HepG2 (cell line): ENCODE results near the gene CLBA1. TPM values are rescaled to one million over a fixed set of nuclear protein-coding genes. Genes with fewer than 3 reads are reported as not detected.

ENCODE experiments used
- ATAC-seq: fragments of 200-7000 bp; cut with Tn5 transposase; 3 replicates; pipeline ENCODE4 v1.9.1; 2020; ENCODE audit warnings: mild to moderate bottlenecking, moderate library complexity
- BruUV-seq: library from RNA; stranded (reverse); fragments of 400-500 nt; replicated peaks from 2 replicates; lab custom pipeline; 2021; lab: Mats Ljungman, UMichigan
- CTCF ChIA-PET: fragments of 300-600 bp; formaldehyde crosslinking; extraction: SDS; loops from one replicate; lab custom pipeline; 2021; ENCODE audit warnings: low total read pairs, inconsistent platforms, low intra/inter-chr PET ratio; lab: Yijun Ruan, JAX
- POLR2A ChIA-PET: fragments of 350-600 bp; sonication (Branson Sonifier 250); formaldehyde crosslinking; loops from one replicate; lab custom pipeline; 2020; ENCODE audit warnings: antibody characterized with exemption, inconsistent platforms; lab: Yijun Ruan, JAX
- DNase-seq: peaks from one replicate; pipeline ENCODE4 v3.0.0-alpha.2; 2015; ENCODE audit warnings: low spot score
- FAIRE-seq: peaks from 3 replicates; lab custom pipeline; 2011; peaks lifted over from hg19 to GRCh38; lab: Jason Lieb, UNC
- H2AFZ ChIP-seq: one replicate; pipeline ENCODE4 v1.6.1; 2011; ENCODE audit warnings: low read length, inconsistent platforms
- H3K27ac ChIP-seq: fragments of 300-600 bp; 3 replicates; pipeline ENCODE4 v1.8.0; 2011; ENCODE audit warnings: mixed run types, mild to moderate bottlenecking, mixed read lengths, low read length, inconsistent platforms; ENCODE audit not compliant: insufficient read depth; ENCODE audit errors: extremely low read length
- H3K27me3 ChIP-seq, 2 experiments: fragments of 200-600 bp in 1 of 2; 2 replicates in 1 of 2; 3 replicates in 1 of 2; pipeline versions ENCODE4 v1.6.0 to v1.8.0; 2011; ENCODE audit warnings: low read length in 2 of 2, mild to moderate bottlenecking in 2 of 2, moderate library complexity in 2 of 2, inconsistent platforms in 1 of 2; ENCODE audit not compliant: insufficient read depth in 2 of 2, control insufficient read depth in 1 of 2
- H3K36me3 ChIP-seq, 2 experiments: fragments of 200-600 bp in 1 of 2; replicated peaks in 1 of 2; 2 replicates in 1 of 2; 3 replicates in 1 of 2; pipeline versions ENCODE4 v1.5.1 to v1.8.0; 2011; ENCODE audit warnings: low read length in 2 of 2, inconsistent platforms in 1 of 2; ENCODE audit not compliant: insufficient read depth in 2 of 2, control insufficient read depth in 1 of 2
- H3K4me1 ChIP-seq: 2 replicates; pipeline ENCODE4 v1.5.1; 2012; ENCODE audit warnings: low read length, inconsistent platforms; ENCODE audit not compliant: insufficient read depth
- H3K4me2 ChIP-seq: 2 replicates; pipeline ENCODE4 v1.6.0; 2011; ENCODE audit warnings: low read depth, low read length, inconsistent platforms
- H3K4me3 ChIP-seq, 3 experiments: fragments of 200-600 bp in 1 of 3; sonication (generic), shearing (Covaris generic) in 1 of 3; replicated peaks in 1 of 3; 2 replicates each; pipeline ENCODE4 v1.5.1; 2011 to 2016; ENCODE audit warnings: low read length in 3 of 3, inconsistent platforms in 2 of 3, low read depth in 2 of 3, mild to moderate bottlenecking in 2 of 3, control low read depth in 1 of 3, mixed read lengths in 1 of 3; ENCODE audit not compliant: insufficient read depth in 1 of 3
- H3K79me2 ChIP-seq: one replicate; pipeline ENCODE4 v1.6.1; 2011; ENCODE audit warnings: low read length, inconsistent platforms; ENCODE audit not compliant: insufficient read depth
- H3K9ac ChIP-seq: 2 replicates; pipeline ENCODE4 v1.6.0; 2011; ENCODE audit warnings: mild to moderate bottlenecking, low read depth, low read length, inconsistent platforms; ENCODE audit not compliant: insufficient read depth
- H3K9me3 ChIP-seq: 2 replicates; pipeline ENCODE4 v1.5.1; 2012; ENCODE audit warnings: mild to moderate bottlenecking, low read length
- H4K20me1 ChIP-seq: 2 replicates; pipeline ENCODE4 v1.6.0; 2011; ENCODE audit warnings: inconsistent platforms, mild to moderate bottlenecking, low read length, moderate library complexity; ENCODE audit not compliant: insufficient read depth
- ARID3A ChIP-seq: IDR thresholded peaks from 2 replicates; pipeline ENCODE4 v1.6.1; 2012; ENCODE audit warnings: low read depth, low read length, improper control_type of control experiment
- DR1 ChIP-seq: sonication (generic); formaldehyde crosslinking; IDR thresholded peaks from 2 replicates; pipeline ENCODE4 v1.8.0; 2021; ENCODE audit warnings: mild to moderate bottlenecking, missing genetic modification reagents, inconsistent platforms
- GTF2F1 ChIP-seq: fragments of 150-350 bp; IDR thresholded peaks from 2 replicates; pipeline ENCODE4 v1.6.1; 2014; ENCODE audit warnings: low read length
- IKZF5 ChIP-seq: IDR thresholded peaks from 2 replicates; pipeline ENCODE4 v1.6.1; 2018; ENCODE audit warnings: missing genetic modification reagents, mild to moderate bottlenecking, missing compliant biosample characterization
- NR3C1 ChIP-seq: sonication (generic); formaldehyde crosslinking; IDR thresholded peaks from 2 replicates; pipeline ENCODE4 v1.4.0; 2020; ENCODE audit warnings: missing genetic modification reagents
- PHF8 ChIP-seq: sonication (generic); formaldehyde crosslinking; IDR thresholded peaks from 2 replicates; pipeline ENCODE4 v1.5.0; 2020; ENCODE audit warnings: missing genetic modification reagents
- STAT5B ChIP-seq: sonication (generic); formaldehyde crosslinking; IDR thresholded peaks from 2 replicates; pipeline ENCODE4 v1.4.0; 2020; ENCODE audit warnings: missing genetic modification reagents
- YEATS2 ChIP-seq: sonication (generic); formaldehyde crosslinking; IDR thresholded peaks from 2 replicates; pipeline ENCODE4 v1.4.0; 2020; ENCODE audit warnings: missing genetic modification reagents, borderline replicate concordance
- ZNF12 ChIP-seq: sonication (generic); formaldehyde crosslinking; IDR thresholded peaks from 2 replicates; pipeline ENCODE4 v1.5.0; 2020; ENCODE audit warnings: missing genetic modification reagents
- ZNF263 ChIP-seq: sonication (generic); formaldehyde crosslinking; IDR thresholded peaks from 2 replicates; pipeline ENCODE4 v1.4.0; 2020; ENCODE audit warnings: missing genetic modification reagents
- ZNF318 ChIP-seq: sonication (generic); formaldehyde crosslinking; IDR thresholded peaks from 2 replicates; pipeline ENCODE4 v1.4.0; 2020; ENCODE audit warnings: mild to moderate bottlenecking, missing genetic modification reagents
- ZNF549 ChIP-seq: sonication (generic); formaldehyde crosslinking; IDR thresholded peaks from 2 replicates; pipeline ENCODE4 v1.5.0; 2020; ENCODE audit warnings: missing genetic modification reagents
- WGBS: methylation state at CpG from one replicate; pipeline ENCODE4 v1.1.6; 2017; ENCODE audit warnings: low lambda C conversion rate; 5-methylcytosine and 5-hydroxymethylcytosine counted together
- in situ Hi-C: cut with HindIII; loops from 2 replicates; pipeline ENCODE4 v1.10.0; 2017; ENCODE audit warnings: low pct_unique_long_range_greater_than_20kb; ENCODE audit not compliant: extremely low pct_ligation_motif_present
- intact Hi-C: fragments of 100-400 bp; cut with micrococcal nuclease; formaldehyde crosslinking; loops from one replicate; pipeline ENCODE4 v1.10.0; 2022; ENCODE audit not compliant: unreplicated experiment
- polyA plus RNA-seq, 8 experiments: library from polyadenylated mRNA; depleted of rRNA in 3 of 8; stranded (reverse) in 7 of 8; unstranded in 1 of 8; fragments of >200 nt; fragmentation: Illumina TruSeq in 4 of 8; extraction: Trizol in 4 of 8; gene quantifications; 2 replicates each; pipeline versions ENCODE4 v1.2.1 to v1.2.3, GENCODE V29; 2011 to 2016; ENCODE audit warnings: low read depth in 4 of 8, missing spikeins in 1 of 8, mixed read lengths in 1 of 8; ENCODE audit not compliant: insufficient read depth in 1 of 8
- total RNA-seq, 5 experiments: library from RNA; depleted of rRNA; stranded (reverse); fragments of >200 nt; fragmentation: Illumina TruSeq; extraction: Trizol; gene quantifications; 2 replicates each; pipeline ENCODE4 v1.2.3, GENCODE V29; 2016; ENCODE audit warnings: low read depth in 1 of 5

The CLBA1 gene
- total and polyA plus RNA-seq, 2 of the 13 experiments (the other 11 are each of a cell fraction or from before 2014, with no cell fraction given): 1.2 to 1.4 TPM

- H3K27me3 ChIP-seq: no peaks in the 10 kb centered on the region
- H3K79me2 ChIP-seq: no peaks in the 10 kb centered on the region
- ChIA-PET CTCF (no interaction called here), POLR2A (no interaction called here)
- no peak overlapping the region for H2AFZ ChIP-seq
- no peak overlapping the region for H3K9ac ChIP-seq
- no peak overlapping the region for H3K4me3 ChIP-seq
- WGBS: 68% methylated on average over 10 of the region's 13 CpGs
- no peaks in the 10 kb centered on the region for H3K9me3 ChIP-seq
- no peak for FAIRE-seq
- DNase-seq: no peak
- no peaks in the 10 kb centered on the region for H3K36me3 ChIP-seq
- TF ChIP-seq ZNF263 (CRISPR knock-in tag) (no peak), ZNF12 (CRISPR knock-in tag) (no peak), ARID3A (no peak), NR3C1 (no peak), GTF2F1 (no peak), PHF8 (CRISPR knock-in tag) (no peak), YEATS2 (CRISPR knock-in tag) (no peak), ZNF318 (CRISPR knock-in tag) (no peak), ZNF549 (CRISPR knock-in tag) (no peak), DR1 (CRISPR knock-in tag) (no peak), STAT5B (no peak), IKZF5 (CRISPR knock-in tag) (no peak)
- TF ChIP-seq, all 625 proteins: peak for 0
- no TSS peak for BruUV-seq
- in situ Hi-C loops: no loop called here
- H3K4me1 ChIP-seq: no peaks in the 10 kb centered on the region
- H3K4me2 ChIP-seq: no peak overlapping the region
- H4K20me1 ChIP-seq: no peaks in the 10 kb centered on the region
- no peak overlapping the region for H3K27ac ChIP-seq
- intact Hi-C loops: no loop called here
- ATAC-seq: no peak
Measured at GRCh38 chr14:104996483-104996882, 10.9 kb downstream of the CLBA1 start.
